PC-3 (cell line): ENCODE measurements around the gene TTYH2. TPM values are rescaled to one million over a fixed set of nuclear protein-coding genes. Genes with fewer than 3 reads are reported as not detected.

Experiments used
- ATAC-seq: fragments of 200-7000 bp; cut with Tn5 transposase; 2 replicates; pipeline ENCODE4 v1.9.1; 2020; ENCODE audit warnings: mild to moderate bottlenecking, moderate library complexity
- BruUV-seq: library from RNA; stranded (reverse); fragments of 400-500 nt; replicated peaks from 2 replicates; lab custom pipeline; 2021; lab: Mats Ljungman, UMichigan
- CTCF ChIA-PET: fragments of 300-600 bp; sonication (Branson Sonifier 250); formaldehyde crosslinking; loops from one replicate; lab custom pipeline; 2022; ENCODE audit warnings: antibody characterized with exemption; lab: Charles Lee
- POLR2A ChIA-PET: fragments of 300-600 bp; sonication (Branson Sonifier 250); formaldehyde crosslinking; loops from one replicate; lab custom pipeline; 2022; ENCODE audit warnings: antibody characterized with exemption; ENCODE audit not compliant: unreplicated experiment; lab: Charles Lee
- DNase-seq: peaks from one replicate; pipeline ENCODE4 v3.0.0-alpha.2; 2015
- H2AFZ ChIP-seq: fragments of 300-600 bp; sonication (generic); 2 replicates; pipeline ENCODE4 v1.6.0; 2016; ENCODE audit warnings: antibody characterized with exemption, low read length
- H3F3A ChIP-seq: fragments of 300-600 bp; sonication (generic); one replicate; pipeline ENCODE4 v1.6.0; 2017; ENCODE audit warnings: antibody characterized with exemption, low read length, control low read depth, mild to moderate bottlenecking; ENCODE audit not compliant: unreplicated experiment
- H3K27ac ChIP-seq: fragments of 300-600 bp; sonication (generic); 2 replicates; pipeline ENCODE4 v1.5.1; 2016; ENCODE audit warnings: mild to moderate bottlenecking, low read length
- H3K27me3 ChIP-seq: fragments of 300-600 bp; sonication (generic); 2 replicates; pipeline ENCODE4 v1.6.1; 2016; ENCODE audit warnings: low read length, mixed read lengths
- H3K36me3 ChIP-seq: fragments of 300-600 bp; sonication (generic); 2 replicates; pipeline ENCODE4 v1.6.1; 2016; ENCODE audit warnings: low read depth, mixed run types, low read length, mixed read lengths
- H3K4me1 ChIP-seq: fragments of 300-600 bp; sonication (generic); 2 replicates; pipeline ENCODE4 v1.5.1; 2016; ENCODE audit warnings: low read length; ENCODE audit not compliant: insufficient read depth
- H3K4me2 ChIP-seq: fragments of 300-600 bp; sonication (generic); 2 replicates; pipeline ENCODE4 v1.6.0; 2016; ENCODE audit warnings: low read length
- H3K4me3 ChIP-seq: fragments of 300-600 bp; sonication (generic); 2 replicates; pipeline ENCODE4 v1.5.1; 2016; ENCODE audit warnings: mild to moderate bottlenecking, low read length, mixed read lengths
- H3K79me2 ChIP-seq: fragments of 300-600 bp; sonication (generic); 2 replicates; pipeline ENCODE4 v1.6.1; 2017; ENCODE audit warnings: low read length, mixed read lengths
- H3K9ac ChIP-seq: fragments of 300-600 bp; sonication (generic); 2 replicates; pipeline ENCODE4 v1.6.0; 2016; ENCODE audit warnings: mild to moderate bottlenecking, low read length
- H3K9me2 ChIP-seq: fragments of 300-600 bp; sonication (generic); replicated peaks from 2 replicates; pipeline ENCODE4 v1.6.1; 2016; ENCODE audit warnings: mixed run types, low read length, mixed read lengths
- H3K9me3 ChIP-seq: fragments of 300-600 bp; sonication (generic); 2 replicates; pipeline ENCODE4 v1.6.1; 2016; ENCODE audit warnings: low read length, mixed read lengths
- H4K20me1 ChIP-seq: fragments of 300-600 bp; sonication (generic); 2 replicates; pipeline ENCODE4 v1.6.1; 2016; ENCODE audit warnings: low read length, mixed read lengths
- EZH2 ChIP-seq: fragments of 300-600 bp; sonication (generic); IDR thresholded peaks from one replicate; pipeline ENCODE4 v1.6.1; 2017; ENCODE audit warnings: antibody characterized with exemption, mild to moderate bottlenecking, low read length; ENCODE audit not compliant: unreplicated experiment
- EZH2phosphoT487 ChIP-seq: fragments of 300-600 bp; sonication (generic); IDR thresholded peaks from 2 replicates; pipeline ENCODE4 v1.6.1; 2018; ENCODE audit warnings: mild to moderate bottlenecking, antibody characterized with exemption, low read length, borderline replicate concordance
- intact Hi-C: fragments of 100-400 bp; cut with micrococcal nuclease; formaldehyde crosslinking; loops from 2 replicates; pipeline ENCODE4 v1.9.0; 2023
- total RNA-seq: library from RNA; depleted of rRNA; stranded (reverse); fragments of >200 nt; gene quantifications from 2 replicates; pipeline ENCODE4 v1.2.3, GENCODE V29; 2014
- TF ChIP-seq, protein P1 (sequence below): fragments of 300-600 bp; sonication (generic); conservative IDR thresholded peaks from 2 replicates; pipeline ENCODE4 v1.5.1; 2017; ENCODE audit warnings: antibody characterized with exemption, low read depth, mild to moderate bottlenecking, low read length

TTYH2 gene
- total RNA-seq, 1 experiment from 2014 or later = 17.6 TPM

DNA sequence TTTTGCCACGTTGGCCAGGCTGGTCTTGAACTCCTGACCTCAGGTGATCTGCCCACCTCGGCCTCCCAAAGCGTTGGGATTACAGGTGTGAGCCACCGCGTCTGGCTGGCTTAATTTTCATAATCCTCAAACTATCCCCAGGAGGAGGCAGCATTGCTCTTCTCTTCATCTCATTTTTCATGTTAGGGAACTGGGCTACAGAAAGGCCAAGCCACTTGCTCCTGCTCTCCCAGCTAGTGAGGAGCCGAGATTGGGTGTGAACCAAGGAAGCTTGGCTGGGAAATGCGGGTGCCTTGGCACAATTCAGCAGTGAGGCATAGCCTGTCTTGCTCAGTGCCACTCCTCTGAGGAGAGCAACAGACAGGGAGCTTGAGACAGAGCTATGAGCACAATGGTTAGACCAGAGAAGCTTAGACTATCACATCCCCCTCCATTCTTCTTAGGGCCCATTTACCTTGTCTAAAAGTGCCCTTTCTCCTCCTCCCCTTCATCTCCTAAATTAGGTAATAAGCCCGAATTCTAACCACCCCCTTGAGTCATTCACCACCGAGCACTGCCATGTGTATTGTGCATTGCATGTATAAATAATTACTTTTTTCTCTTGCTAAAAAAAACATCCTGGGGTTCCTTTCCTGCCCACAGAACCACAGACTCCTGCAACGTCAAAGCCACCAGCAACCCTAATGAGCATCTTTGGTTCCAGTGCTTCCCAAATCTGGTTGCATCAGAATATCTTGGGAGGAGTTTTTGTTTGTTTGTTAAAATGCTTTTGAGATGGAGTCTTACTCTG is 92.7 kb downstream of the TTYH2 start:
- Histone ChIP-seq H3K9ac (no peak overlapping the region), H3F3A (no peaks in the 10 kb centered on the region), H3K27ac (no peak overlapping the region), H3K27me3 (peaks cover 5% of the 10 kb centered on the region; the same call in 1 of the 2 replicates), H3K4me1 (no peaks in the 10 kb centered on the region), H3K79me2 (no peaks in the 10 kb centered on the region), H3K4me2 (no peak overlapping the region), H2AFZ (no peak overlapping the region), H3K9me3 (no peaks in the 10 kb centered on the region), H3K36me3 (no peaks in the 10 kb centered on the region), H3K9me2 (no peaks in the 10 kb centered on the region), H4K20me1 (no peaks in the 10 kb centered on the region), H3K4me3 (no peak overlapping the region)
- DNase-seq (peak; percentile 44), ATAC-seq (peak; percentile 31)
- intact Hi-C loops = loop anchor here (1.0 kb wide), 1 partner anchor 55 kb away; the partner anchor contains the start of gene BTBD17
- POLR2A ChIA-PET = no interaction called here
- TF ChIP-seq EZH2 = no peak
- TF ChIP-seq, protein P1, sequence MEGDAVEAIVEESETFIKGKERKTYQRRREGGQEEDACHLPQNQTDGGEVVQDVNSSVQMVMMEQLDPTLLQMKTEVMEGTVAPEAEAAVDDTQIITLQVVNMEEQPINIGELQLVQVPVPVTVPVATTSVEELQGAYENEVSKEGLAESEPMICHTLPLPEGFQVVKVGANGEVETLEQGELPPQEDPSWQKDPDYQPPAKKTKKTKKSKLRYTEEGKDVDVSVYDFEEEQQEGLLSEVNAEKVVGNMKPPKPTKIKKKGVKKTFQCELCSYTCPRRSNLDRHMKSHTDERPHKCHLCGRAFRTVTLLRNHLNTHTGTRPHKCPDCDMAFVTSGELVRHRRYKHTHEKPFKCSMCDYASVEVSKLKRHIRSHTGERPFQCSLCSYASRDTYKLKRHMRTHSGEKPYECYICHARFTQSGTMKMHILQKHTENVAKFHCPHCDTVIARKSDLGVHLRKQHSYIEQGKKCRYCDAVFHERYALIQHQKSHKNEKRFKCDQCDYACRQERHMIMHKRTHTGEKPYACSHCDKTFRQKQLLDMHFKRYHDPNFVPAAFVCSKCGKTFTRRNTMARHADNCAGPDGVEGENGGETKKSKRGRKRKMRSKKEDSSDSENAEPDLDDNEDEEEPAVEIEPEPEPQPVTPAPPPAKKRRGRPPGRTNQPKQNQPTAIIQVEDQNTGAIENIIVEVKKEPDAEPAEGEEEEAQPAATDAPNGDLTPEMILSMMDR = peak; percentile 48
- no TSS peak for BruUV-seq
- CTCF ChIA-PET = interaction anchor here (0.6 to 1.0 kb wide), 5 partner anchors 55 to 1573 kb away, joined by 3 to 4 read pairs (median 3); partner anchors contain the start of gene BTBD17

DNA sequence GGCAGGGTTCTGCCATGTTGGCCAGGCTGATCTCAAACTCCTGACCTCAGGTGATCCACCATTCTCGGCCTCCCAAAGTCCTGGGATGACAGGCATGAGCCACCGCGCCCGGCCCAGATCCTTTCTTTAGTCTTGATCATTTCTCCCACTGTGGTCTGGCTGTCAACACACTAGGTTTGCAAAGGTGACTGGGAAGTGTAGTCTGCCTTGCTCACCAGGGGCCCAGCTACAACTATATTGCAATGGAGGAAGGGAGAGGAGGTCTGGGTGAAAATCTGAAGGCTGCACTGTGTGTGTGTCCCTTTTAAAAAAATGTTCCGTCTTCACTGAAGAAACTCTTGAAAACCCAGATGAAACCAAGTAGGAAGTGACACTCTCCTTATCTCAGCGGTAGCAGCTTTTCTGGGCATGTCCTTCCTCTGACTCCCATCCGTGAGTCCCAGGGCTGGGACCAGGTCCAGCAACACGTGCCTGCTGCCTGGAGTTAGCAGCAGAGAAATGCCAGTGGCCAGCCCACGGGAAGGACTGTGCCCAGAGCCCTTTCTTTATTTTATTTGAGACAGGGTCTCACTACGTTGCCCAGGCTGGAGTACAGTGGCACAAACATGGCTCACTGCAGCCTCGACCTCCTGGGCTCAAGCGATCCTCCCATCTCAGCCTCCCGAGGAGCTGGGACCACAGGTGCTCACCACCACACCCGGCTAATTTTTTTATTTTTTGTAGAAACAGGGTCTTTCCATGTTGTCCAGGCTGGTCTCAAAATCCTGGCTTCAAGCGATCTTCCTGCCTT is 94.8 kb downstream of the TTYH2 start:
- no peaks in the 10 kb centered on the region for H4K20me1 ChIP-seq
- peaks cover 6% of the 10 kb centered on the region; the same call in 1 of the 2 replicates for H3K9me3 ChIP-seq
- no peaks in the 10 kb centered on the region for H3K36me3 ChIP-seq
- no peak overlapping the region for H3K4me2 ChIP-seq
- CTCF ChIA-PET = no interaction called here
- no peak overlapping the region for H3K9ac ChIP-seq
- no peak overlapping the region for H2AFZ ChIP-seq
- no peaks in the 10 kb centered on the region for H3K79me2 ChIP-seq
- H3K9me2 ChIP-seq = no peaks in the 10 kb centered on the region
- H3K27ac ChIP-seq = no peak overlapping the region
- intact Hi-C loops = no loop called here
- peaks cover 14% of the 10 kb centered on the region for H3K27me3 ChIP-seq
- H3F3A ChIP-seq = no peaks in the 10 kb centered on the region
- no peak overlapping the region for H3K4me3 ChIP-seq
- ATAC-seq (peak; percentile 40; the same call in 1 of the 2 replicates), DNase-seq (no peak)
- POLR2A ChIA-PET = no interaction called here
- no TSS peak for BruUV-seq
- no peaks in the 10 kb centered on the region for H3K4me1 ChIP-seq
- TF ChIP-seq EZH2 (no peak), EZH2phosphoT487 (no peak)
- TF ChIP-seq, protein P1 = no peak
